Eye (tissue), 1 donor: Measurements from ENCODE around the gene TRPV3.
A peak's percentile ranks its signal among the peaks of the same experiment; 100 is the strongest.
"Not testable (repeated sequence)": the region's sequence is repeated elsewhere in the genome, so short reads cannot be mapped to it uniquely, and the experiment has no call there.

Experiments
- DNase-seq: peaks from one replicate; pipeline ENCODE4 v3.0.0-alpha.2; 2015

The TRPV3 gene

DNA sequence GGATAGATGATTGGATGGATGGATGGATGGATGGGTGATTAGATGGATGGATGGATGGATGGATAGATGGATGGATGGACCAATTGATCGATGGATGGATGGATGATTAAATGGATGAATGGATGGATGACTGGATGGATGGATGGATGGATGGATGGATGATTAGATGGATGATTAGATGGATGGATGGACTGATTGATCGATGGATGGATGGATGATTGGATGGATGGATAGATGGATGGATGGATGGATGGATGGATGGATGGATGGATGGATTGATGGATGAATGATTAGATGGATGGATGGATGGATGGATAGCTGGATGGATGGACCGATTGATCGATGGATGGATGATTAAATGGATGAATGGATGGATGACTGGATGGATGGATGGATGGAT, 38.1 kb downstream of the TRPV3 start:
- DNase-seq: not testable (repeated sequence)

DNA sequence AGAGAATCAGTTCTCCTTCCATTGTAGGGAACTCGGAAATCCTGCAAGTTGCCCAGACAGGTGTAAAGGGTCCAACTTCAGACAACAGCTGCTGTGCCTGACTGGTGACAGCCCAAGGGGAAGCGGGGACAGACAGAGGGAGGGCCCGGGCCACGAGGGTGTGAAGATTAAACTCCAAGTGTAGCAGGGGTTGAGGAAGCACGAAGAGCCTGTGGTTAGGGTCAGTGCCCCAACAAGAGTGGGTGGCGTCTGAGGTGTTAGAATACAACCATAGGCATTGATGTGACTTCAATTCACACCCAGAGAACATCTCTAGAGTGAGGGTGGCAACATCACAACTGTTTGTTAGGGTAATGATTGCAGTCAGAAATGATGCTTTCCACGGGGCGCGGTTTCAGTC, 42.7 kb downstream of the TRPV3 start:
- DNase-seq: no peak

DNA sequence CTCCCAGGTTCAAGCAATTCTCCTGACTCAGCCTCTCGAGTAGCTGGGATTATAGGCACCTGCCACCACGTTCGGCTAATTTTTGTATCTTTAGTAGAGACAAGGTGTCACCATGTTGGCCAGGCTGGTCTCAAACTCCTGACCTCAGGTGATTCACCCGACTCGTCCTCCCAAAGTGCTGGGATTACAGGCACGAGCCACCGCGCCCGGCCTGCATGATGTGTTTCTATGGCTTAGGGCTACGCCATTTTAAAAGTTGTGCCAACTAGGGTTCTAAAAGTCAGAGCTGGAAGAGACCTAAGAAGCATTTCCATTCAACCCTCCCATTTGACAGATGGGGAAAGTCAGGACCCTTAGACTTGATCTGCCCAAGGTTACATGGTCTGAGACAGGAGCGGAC, 43.4 kb downstream of the TRPV3 start:
- not testable (repeated sequence) for DNase-seq

- no peak for DNase-seq
These were observed 44.1 kb downstream of the TRPV3 start for GRCh38 chr17:3513305-3514035.

- DNase-seq: peak; percentile 76
These were observed 45.0 kb downstream of the TRPV3 start for GRCh38 chr17:3512505-3513171.

GRCh38 chr17:3511852-3512504, 45.6 kb downstream of the TRPV3 start:
- DNase-seq: no peak

- DNase-seq: no peak
These were observed 47.5 kb downstream of the TRPV3 start for GRCh38 chr17:3510090-3510489.

DNA sequence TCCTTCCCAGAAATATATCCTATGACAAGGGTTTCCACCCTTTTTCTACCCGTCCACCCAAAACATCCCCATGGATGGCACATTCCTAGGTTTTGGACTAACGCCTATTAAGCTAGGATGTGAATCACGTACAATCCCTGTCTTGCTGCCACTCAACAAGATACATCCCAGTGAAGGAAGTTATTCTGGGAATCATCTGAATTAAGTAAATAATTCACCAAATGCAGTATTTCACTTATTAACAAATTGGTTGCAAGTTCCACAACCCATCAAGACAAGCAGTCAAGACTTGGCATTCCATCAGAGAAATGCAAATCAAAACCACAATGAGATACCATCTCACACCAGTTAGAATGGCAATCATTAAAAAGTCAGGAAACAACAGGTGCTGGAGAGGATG, 49.7 kb downstream of the TRPV3 start:
- DNase-seq: no peak

DNA sequence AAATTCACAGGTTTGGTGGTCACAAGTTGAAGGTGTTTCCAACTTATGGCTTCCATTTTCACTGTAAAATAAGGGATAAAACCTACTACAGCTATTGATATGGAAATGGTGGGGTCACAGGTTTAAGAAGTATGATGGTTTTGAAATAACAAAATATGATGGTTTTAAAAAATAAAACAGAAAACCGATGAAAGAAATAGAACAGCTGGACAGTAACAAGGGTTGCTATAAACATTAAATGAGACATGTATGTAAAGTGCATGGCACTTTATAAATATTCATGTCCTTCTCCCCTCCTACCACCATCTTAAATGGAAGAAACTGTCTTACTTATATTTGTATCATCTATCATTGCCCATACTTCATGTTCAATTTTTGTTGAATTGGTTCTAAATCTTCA, 50.5 kb downstream of the TRPV3 start:
- no peak for DNase-seq

- DNase-seq: no peak
These were observed 51.6 kb downstream of the TRPV3 start for GRCh38 chr17:3506054-3506453.

- DNase-seq: no peak
These were observed 52.6 kb downstream of the TRPV3 start for GRCh38 chr17:3505008-3505407.

DNA sequence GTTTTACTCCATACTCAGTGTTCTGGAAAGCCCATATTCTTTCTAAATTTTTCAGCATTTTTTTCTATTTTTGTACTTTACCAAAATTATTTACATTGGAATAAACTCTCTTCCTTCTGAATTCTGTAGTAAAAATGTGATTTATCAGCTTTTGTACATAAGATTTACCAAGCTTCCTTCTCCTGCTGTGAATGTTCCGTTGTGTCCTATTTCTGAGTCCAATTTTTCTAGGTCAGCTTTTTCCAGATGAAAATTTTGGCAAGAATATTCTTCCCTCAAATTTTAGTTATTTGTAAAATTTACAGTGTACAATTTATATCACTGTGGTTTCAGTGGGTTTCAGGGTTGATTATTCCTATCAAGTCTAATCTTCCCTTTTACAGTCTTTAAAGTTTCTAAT, 54.3 kb downstream of the TRPV3 start:
- DNase-seq: no peak

DNA sequence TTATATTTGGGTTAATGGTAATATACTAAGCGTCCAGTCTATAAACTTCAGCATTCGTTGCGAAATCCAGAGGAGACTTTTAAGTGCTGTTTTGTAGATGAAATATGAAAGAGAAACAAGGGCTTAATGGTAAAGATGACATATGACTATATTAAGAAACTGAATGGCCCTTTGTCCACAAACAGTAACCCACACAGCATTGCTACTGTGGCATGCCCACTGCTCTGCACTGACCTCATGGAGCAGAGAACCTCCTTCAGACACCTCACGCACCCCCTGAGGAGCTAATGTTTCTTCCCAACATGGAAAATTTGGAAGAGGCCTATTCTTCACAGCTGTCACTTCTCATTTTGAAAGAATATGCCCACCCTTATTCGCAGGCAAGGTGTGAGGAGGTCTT, 55.1 kb downstream of the TRPV3 start:
- DNase-seq: no peak

DNA sequence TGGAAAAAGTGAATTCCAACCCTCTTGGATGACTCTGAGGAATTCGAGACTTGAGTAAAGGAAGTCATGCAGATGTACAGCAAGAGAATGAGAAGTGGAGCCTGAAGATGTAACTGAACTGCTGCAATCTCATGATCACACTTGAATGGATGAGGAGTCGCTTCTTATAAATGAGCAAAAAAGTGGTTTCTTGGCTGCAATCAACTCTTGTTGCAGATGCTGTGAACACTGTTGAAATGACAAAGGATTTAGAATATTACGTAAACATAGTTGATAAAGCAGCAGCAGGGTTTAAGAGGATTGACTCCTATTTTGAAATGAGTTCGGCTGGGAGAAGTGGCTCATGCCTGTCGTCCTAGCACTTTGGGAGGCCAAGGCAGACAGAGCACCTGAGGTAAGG, 56.3 kb downstream of the TRPV3 start:
- DNase-seq: no peak

- no peak for DNase-seq
These were observed 60.5 kb downstream of the TRPV3 start for GRCh38 chr17:3497101-3497500.

GRCh38 chr17:3485481-3486068, 72.0 kb downstream of the TRPV3 start:
- DNase-seq: no peak

GRCh38 chr17:3482852-3483251, 74.8 kb downstream of the TRPV3 start:
- peak; percentile 30 for DNase-seq

- DNase-seq: no peak
These were observed 77.6 kb downstream of the TRPV3 start for GRCh38 chr17:3479988-3480387.

DNA sequence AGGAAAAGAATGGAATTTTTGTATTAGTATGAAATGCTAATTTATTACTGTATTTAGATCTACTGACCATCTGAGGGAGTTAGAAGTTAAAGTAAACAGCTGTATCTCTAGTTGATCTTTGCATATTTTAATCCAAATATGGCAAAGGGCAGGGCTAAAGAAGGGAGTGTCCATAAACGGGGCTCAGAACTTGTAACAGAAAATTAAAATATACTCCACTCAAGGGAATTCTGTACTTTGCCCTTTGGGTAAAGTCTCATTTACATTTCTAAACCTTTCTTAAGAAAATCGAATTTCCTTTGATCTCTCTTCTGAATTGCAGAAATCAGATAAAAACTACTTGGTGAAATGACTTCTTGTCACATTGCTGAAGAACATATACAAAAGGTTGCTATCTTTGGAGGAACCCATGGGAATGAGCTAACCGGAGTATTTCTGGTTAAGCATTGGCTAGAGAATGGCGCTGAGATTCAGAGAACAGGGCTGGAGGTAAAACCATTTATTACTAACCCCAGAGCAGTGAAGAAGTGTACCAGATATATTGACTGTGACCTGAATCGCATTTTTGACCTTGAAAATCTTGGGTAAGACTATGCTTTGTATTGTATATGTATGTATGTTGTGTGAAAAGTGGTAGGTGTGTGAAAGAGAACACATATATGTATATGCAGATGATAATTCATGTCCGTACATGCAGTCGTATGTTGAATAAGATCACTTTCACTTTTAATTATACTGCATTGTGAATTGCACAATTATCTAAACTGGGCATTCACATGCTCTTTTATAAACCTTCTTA, 81.6 kb downstream of the TRPV3 start, which contains the start of gene ASPA:
TSS of gene ASPA (plus strand) at position 186 of the 799 bp plus-strand sequence. CDS start at position 349, 163 bp downstream.
- no peak for DNase-seq

DNA sequence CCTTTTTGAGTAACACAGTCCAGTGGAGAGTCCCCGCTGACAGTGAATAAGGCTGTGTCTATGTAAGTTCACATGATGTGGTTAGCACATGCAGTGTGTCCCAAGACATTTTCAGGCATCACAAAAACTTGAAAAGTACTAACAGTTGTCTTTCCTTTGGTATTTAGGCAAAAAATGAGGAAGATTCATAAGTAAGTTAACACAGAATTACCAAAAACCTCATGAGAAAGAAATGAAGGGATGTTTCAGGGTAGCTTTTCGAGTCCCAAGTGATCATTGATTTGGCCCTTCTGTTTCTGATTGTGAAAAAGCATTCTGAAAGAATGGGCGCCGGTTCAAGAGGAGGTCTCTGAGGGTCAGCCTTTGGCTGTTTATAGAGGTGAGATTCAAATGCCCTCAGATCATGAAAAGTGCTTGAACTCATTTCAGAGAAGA, 82.3 kb downstream of the TRPV3 start:
- DNase-seq: no peak

GRCh38 chr17:3474212-3474611, 83.4 kb downstream of the TRPV3 start:
- DNase-seq: peak; percentile 20

DNA sequence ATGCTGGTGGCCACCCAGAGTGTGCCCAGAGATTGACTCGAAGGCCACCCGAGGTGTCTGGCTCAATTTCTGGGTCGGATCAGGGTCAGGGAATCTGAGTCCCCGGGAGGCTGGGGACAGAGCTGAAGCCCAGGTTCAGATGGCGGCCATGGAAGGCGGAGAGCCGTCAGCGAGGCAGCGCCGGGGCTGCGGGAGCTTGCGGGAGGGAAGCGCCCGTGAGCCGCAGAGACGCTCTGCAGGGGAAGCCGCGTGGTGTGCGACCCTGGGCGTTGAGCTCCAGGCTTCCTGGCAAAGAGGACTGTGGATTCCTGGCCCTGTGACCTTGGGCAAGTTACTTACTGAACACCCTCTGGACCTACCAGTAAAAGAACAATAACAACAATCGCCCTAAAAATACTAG, 85.5 kb downstream of the TRPV3 start:
- no peak for DNase-seq

DNA sequence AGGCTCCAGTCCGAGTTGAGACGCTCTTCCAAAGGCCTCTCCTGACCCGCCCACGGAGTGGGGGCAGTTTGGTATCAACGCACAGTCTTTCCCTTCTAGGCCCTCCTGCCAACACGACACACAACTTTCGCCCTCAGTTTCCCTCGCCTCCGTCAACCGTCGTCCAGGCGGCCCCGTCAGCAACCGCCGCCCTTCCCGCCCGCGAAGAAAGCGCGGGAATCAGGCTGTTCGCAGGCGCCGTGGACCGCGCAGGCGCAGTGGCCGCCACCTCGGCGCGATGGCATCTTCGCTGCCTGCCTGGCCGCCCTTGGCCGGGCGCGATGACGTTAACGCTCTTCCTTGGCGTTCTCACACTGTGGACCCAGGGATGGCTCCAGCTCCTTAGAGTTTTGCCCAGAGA, 86.0 kb downstream of the TRPV3 start, which contains the start of gene SPATA22:
TSS of gene SPATA22 (minus strand) at position 221 of the 400 bp plus-strand sequence. CDS start 2,494 bp downstream, outside the sequence.
- no peak for DNase-seq
